Epidermal melanocyte (primary cell): ENCODE data around the gene TREML1.

ENCODE experiments used
- DNase-seq: peaks from one replicate; pipeline ENCODE4 v3.0.0; 2011; ENCODE audit warnings: low spot score; ENCODE audit not compliant: insufficient read length

Gene TREML1

GRCh38 chr6:41179163-41179562 lies 25.0 kb upstream of the TREML1 start:
- no peak for DNase-seq

GRCh38 chr6:41177695-41178094 lies 23.5 kb upstream of the TREML1 start:
- no peak for DNase-seq

DNA sequence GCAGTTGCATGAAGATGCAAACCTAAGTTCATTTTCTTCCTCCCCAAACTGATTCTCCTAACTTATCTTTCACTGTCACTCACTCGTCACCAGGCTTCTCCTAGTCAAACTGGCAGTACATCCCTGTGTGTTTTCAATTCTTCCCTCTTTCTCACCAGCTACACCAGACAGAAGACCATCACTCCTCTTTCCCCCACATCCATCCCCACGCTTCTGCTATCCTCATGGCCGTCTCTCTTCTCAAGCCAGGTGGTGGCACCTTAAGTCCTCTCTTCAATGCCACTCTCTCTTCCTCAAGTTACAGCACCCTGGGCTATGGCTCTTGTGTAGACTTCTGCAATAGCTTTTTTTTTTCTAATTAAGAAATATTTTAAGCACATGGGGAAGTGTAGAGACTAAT lies 23.1 kb upstream of the TREML1 start:
- DNase-seq = no peak

DNA sequence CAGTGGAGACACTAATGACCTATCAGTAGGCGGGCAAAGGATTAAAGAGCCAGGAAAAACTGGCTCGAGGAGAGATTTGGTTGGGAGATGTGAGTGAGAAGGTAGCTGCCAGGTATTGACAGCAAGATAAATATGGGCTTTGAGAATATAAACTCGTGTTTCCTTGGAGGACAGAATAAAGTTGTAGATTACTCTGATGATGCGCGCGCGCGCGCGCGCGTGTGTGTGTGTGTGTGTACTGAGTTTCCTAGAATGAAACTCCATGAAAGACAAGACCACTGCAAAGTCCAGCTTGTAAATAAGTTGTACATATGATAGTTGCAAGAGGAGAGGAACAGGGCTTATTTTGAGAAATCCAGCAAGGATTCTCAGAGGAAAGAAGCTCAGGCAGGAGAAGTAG lies 22.0 kb upstream of the TREML1 start:
- DNase-seq = no peak

- no peak for DNase-seq
Observed at GRCh38 chr6:41175084-41175483, 20.9 kb upstream of the TREML1 start.

DNA sequence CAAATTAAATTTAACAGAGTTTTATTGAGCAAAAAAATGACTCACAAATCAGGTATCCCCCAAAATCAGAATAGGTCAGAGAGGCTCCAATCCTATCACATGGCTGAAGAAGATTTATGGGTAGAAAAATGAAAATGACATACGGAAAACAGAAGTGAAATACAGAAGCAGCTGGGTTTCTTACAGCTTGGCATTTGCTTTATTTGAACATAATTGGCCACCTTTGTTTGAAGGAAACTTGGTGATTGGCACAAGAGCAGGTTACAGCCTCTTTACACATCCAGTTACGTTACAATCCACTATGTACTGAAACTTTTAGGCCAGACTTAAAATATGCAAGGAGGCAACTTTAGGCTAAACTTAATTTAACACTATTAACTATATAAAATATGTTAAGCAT lies 20.5 kb upstream of the TREML1 start:
- DNase-seq = no peak

DNA sequence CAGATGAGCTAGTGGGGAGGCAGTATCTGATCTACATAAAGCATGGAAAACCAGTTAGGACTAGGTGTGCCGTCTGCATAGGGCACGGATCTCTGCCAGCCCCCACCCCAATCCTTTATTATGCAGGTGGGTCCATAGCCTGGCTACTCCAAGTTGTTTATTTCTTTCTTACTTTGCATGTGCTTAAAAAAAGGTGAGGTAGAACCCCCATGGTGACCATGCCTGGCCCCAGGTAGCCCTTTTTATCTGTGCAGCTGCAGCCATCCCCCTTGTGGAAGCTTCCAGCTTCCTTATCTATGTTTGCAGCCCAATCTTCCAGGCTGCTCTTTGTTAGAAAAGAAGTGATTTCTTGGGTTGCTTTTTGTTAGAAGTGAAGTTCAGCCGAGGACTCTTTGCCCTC lies 17.8 kb upstream of the TREML1 start:
- DNase-seq = no peak

DNA sequence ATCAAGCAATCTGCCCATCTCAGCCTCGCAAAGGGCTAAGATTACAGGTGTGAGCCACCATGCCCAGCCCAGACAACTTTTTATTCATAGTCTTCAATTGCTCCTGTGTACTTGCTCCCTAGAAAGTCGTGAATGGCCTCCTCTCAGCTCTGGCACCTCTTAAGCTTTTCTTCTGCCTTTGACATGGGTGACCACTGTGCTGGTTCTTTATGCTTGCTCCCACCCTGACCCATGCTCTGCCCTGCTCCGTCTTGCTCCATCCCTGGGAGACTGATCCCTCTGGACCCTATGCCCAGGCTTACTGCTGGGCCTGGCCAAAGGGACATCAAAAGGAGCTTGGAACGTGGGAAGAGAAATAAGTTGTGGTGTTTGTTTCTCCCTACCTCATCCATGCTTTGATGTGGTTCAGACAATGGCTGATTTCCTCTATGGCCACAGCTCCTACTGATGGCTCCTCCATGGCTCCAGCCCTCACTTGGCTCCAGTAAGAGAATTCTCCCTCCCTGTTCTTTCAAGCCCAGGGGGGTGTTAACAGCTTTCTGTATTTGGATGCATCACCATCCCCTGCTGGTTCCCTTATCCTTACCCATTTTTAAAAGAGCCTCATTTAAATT lies 16.5 kb upstream of the TREML1 start:
- no peak for DNase-seq

DNA sequence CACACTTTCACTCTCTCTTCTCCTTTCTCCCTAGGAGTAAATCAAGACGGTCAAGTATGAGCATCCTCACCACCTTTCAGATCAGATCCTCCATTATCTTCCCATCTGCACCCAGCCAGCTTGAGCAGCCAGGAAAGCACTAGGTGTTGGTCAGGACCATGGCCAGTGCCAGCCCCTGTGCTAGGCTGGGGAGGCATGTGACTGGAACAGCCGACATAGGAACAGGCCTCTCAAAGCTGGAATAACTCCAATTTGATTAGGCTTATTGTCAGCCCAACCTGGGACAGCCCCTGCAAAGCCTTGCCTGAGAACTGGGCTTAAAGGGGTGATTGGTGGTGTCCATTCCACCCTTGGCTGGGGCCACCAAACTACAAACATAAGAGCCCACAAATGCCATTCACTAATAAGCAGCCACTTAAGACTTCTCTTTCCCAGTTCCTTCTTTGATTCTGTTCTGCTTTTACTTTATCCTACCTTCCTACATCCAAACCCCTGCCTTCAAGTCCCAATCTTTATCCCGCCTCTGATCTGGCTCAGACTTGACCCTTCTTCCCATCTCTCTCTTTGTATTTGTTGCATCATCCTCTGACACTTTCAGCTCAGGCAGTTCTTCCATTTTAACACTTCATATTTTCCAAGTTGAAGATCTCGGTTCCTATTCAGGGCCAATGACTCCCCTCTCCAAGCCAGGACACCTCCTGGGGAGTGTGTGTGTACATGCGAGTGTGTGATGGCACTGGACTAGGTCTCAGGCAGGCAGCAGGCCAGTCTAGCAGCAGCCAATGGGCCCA lies 13.2 kb upstream of the TREML1 start:
- DNase-seq = no peak

- DNase-seq = no peak
Observed at GRCh38 chr6:41164551-41165120, 10.5 kb upstream of the TREML1 start.

DNA sequence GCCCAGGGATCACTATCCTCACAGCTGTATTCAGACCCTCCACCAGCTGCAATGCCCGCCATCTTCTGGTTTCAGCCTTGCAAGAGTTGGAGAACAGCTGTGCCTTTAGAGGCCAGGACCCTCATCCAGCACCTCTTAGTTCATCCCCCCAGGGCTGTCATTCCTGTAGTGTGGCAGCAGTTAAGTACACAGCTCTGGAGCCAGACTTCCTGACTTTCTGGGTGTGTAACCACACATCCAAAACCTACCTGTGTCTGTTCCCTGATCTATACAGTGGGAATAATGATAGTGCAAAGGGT lies 9.2 kb upstream of the TREML1 start:
- DNase-seq = no peak

GRCh38 chr6:41162687-41163418 lies 8.7 kb upstream of the TREML1 start, which contains the start of gene TREM2:
TREM2 (minus strand) TSS chr6:41163116; CDS start chr6:41163082, 34 bp downstream.
- DNase-seq = no peak

DNA sequence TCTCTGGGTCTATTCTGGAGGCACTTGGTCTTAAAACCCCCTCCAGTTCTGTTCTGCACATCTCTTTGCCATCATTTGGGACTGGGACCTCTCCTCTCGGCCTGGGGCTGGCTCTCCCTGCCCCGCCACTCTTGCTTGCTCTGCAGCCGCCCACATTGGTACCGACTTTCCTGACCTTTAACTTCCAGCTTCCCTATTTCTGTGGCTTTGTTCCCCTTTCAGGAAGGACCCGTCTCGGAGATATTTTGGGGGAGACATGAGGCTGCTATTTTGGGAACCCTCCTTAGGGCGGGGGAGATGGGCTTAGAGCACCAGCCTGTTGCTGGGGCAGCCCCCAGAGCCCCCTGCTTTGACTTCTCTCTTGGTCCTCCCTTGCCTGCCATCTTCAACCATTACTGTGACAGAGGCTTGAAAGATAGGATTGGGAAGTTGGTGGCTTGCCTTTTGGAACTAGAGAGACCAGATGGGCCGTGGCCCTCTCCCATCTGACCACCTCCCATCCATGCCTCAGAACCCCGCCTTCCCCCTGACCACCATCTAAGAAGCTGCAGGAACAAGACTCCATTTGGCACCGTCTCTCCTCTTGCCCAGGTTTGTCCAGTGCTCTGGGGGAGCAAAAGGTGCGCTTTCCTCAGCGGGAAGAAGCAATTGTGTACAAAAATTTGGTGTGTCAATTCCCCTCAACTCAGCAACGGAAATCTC lies 7.9 kb upstream of the TREML1 start:
- no peak for DNase-seq

DNA sequence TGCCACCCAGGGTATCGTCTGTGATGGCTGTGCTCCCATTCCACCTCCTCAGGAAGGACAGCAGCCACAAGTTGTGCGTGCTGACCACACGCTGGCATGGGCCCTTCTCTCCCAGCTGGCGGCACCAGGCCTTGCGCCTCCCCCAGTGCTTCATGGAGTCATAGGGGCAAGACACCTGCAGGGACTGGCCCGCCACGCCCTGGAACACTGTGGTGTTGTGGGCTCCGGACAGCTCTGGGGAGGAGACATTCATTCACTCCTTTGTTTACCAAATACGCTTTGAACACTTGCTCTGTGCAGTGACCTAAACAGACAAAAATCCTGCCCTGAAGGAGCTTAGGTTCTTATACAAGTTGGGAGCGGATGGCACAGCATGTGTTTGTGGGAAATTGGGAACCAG lies 7.2 kb upstream of the TREML1 start:
- no peak for DNase-seq

- DNase-seq = no peak
Observed at GRCh38 chr6:41160933-41161332, 6.8 kb upstream of the TREML1 start.

DNA sequence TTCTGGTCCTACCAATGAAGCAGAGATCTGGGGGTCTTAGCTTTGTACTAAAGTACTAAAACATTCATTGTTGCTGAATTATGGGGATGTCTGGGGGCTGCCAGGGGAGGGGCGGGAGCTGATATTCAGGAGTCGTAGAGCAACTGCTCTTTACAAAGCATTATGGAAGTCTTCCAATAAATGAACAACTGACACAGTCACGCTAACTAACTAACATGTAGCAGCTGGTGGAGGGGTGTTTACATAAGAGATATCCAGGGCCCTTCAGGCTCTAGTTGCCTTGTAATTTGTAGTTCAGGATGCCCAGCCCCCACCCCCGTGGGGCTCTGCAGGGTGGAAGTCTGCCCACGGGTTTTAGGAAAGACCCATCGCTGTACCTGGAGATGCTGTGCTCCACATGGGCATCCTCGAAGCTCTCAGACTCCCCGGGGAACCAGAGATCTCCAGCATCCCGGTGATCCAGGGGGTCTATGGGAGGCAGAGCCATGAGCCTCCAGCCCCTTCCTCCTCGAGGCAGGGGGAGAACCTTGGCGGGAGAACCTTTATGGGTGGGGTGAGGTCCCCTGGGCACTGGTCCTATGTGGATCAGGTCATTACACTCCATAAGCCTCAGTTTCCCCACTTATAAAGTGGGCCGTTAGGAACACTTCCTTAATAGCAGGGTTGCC lies 5.4 kb upstream of the TREML1 start:
- DNase-seq = no peak

GRCh38 chr6:41157323-41157722 lies 3.2 kb upstream of the TREML1 start:
- DNase-seq = no peak

GRCh38 chr6:41156771-41157170 lies 2.6 kb upstream of the TREML1 start:
- DNase-seq = no peak

- no peak for DNase-seq
Observed at GRCh38 chr6:41156001-41156400, 1.9 kb upstream of the TREML1 start.

GRCh38 chr6:41155132-41155805 lies 1.1 kb upstream of the TREML1 start:
- DNase-seq = no peak

- no peak for DNase-seq
Observed at GRCh38 chr6:41153451-41153850, 696 bp downstream of the TREML1 start.
